Common myeloid progenitor, CD34-positive (primary cell): ENCODE data around the gene MFAP4.

Experiments
- CTCF ChIA-PET: fragments of 350-600 bp; sonication (Branson Sonifier 250); formaldehyde crosslinking; loops from one replicate; lab custom pipeline; 2021; ENCODE audit warnings: antibody characterized with exemption; lab: Charles Lee
- POLR2A ChIA-PET: fragments of 350-600 bp; sonication (Branson Sonifier 250); formaldehyde crosslinking; loops from one replicate; lab custom pipeline; 2021; ENCODE audit warnings: antibody characterized with exemption; lab: Charles Lee
- DNase-seq, 3 donors: peaks; one replicate each; pipeline versions ENCODE4 v3.0.0 to v3.0.0-alpha.2; 2013
- H3K27ac ChIP-seq, 2 experiments: 1 replicate in 1 of 2; 2 replicates in 1 of 2; pipeline ENCODE4 v1.7.0; 2013; ENCODE audit warnings: inconsistent platforms in 2 of 2, low read length in 2 of 2, mild to moderate bottlenecking in 2 of 2, low read depth in 1 of 2, moderate library complexity in 1 of 2; ENCODE audit not compliant: severe bottlenecking in 2 of 2, insufficient read depth in 1 of 2, poor library complexity in 1 of 2
- H3K27me3 ChIP-seq, 5 experiments: replicated peaks in 2 of 5; 1 replicate in 3 of 5; 2 replicates in 2 of 5; pipeline versions ENCODE4 v1.6.1 to v1.7.0; 2013; ENCODE audit warnings: low read length in 4 of 5, mild to moderate bottlenecking in 2 of 5, moderate library complexity in 2 of 5, inconsistent platforms in 1 of 5; ENCODE audit not compliant: insufficient read depth in 5 of 5, control insufficient read depth in 4 of 5
- H3K36me3 ChIP-seq, 4 experiments: 1 replicate in 2 of 4; 2 replicates in 2 of 4; pipeline versions ENCODE4 v1.6.1 to v1.7.0; 2013; ENCODE audit warnings: low read length in 3 of 4, control low read depth in 1 of 4, mild to moderate bottlenecking in 1 of 4; ENCODE audit not compliant: control insufficient read depth in 4 of 4, insufficient read depth in 4 of 4
- H3K4me1 ChIP-seq, 4 experiments: 1 replicate in 3 of 4; 2 replicates in 1 of 4; pipeline versions ENCODE4 v1.6.1 to v1.7.1; 2013; ENCODE audit warnings: low read length in 3 of 4, mild to moderate bottlenecking in 3 of 4, control low read depth in 1 of 4, inconsistent platforms in 1 of 4, moderate library complexity in 1 of 4; ENCODE audit not compliant: control insufficient read depth in 4 of 4, insufficient read depth in 4 of 4; ENCODE audit errors: control extremely low read depth in 1 of 4
- H3K4me3 ChIP-seq, 7 experiments: 1 replicate in 4 of 7; 2 replicates in 3 of 7; pipeline versions ENCODE4 v1.5.1 to v1.7.0; 2013; ENCODE audit warnings: mild to moderate bottlenecking in 7 of 7, low read length in 6 of 7, moderate library complexity in 6 of 7, inconsistent platforms in 2 of 7, low read depth in 2 of 7, control low read depth in 1 of 7; ENCODE audit not compliant: insufficient read depth in 4 of 7, control insufficient read depth in 1 of 7; ENCODE audit errors: extremely low read depth in 1 of 7
- H3K9me3 ChIP-seq, 5 experiments: 1 replicate in 4 of 5; 2 replicates in 1 of 5; pipeline versions ENCODE4 v1.6.1 to v1.7.1; 2013; ENCODE audit warnings: low read length in 4 of 5, mild to moderate bottlenecking in 2 of 5, inconsistent platforms in 1 of 5, low read depth in 1 of 5, moderate library complexity in 1 of 5; ENCODE audit not compliant: control insufficient read depth in 4 of 5, insufficient read depth in 2 of 5; ENCODE audit errors: control extremely low read depth in 1 of 5
- WGBS: methylation state at CpG from one replicate; pipeline ENCODE4 v1.1.5; 2013; ENCODE audit not compliant: insufficient coverage; 5-methylcytosine and 5-hydroxymethylcytosine counted together

Gene MFAP4

GRCh38 chr17:19361326-19361725 lies 25.7 kb downstream of the MFAP4 start:
- Histone ChIP-seq H3K4me3 (no peak overlapping the region), H3K4me1 (peaks cover 0 to 10% (median 10%) of the 10 kb centered on the region in 4 experiments), H3K27me3 (peaks cover 0 to 70% (median 25%) of the 10 kb centered on the region in 5 experiments), H3K9me3 (no peaks in the 10 kb centered on the region), H3K36me3 (no peaks in the 10 kb centered on the region), H3K27ac (no peak overlapping the region)
- 97% methylated on average over 4 of the region's 6 CpGs for WGBS
- CTCF ChIA-PET, result interaction anchor here (10.8 kb wide), 1 partner anchor 85 kb away, joined by 149 read pairs; no protein-coding TSS in a partner anchor
- POLR2A ChIA-PET, result no interaction called here
- no peak for DNase-seq

- no peak for DNase-seq
- Histone ChIP-seq H3K36me3 (no peaks in the 10 kb centered on the region), H3K4me1 (peaks cover 0 to 10% (median 10%) of the 10 kb centered on the region in 4 experiments), H3K9me3 (no peaks in the 10 kb centered on the region), H3K27me3 (peaks cover 0 to 66% (median 20%) of the 10 kb centered on the region in 5 experiments), H3K27ac (no peak overlapping the region), H3K4me3 (no peak overlapping the region)
- WGBS, result 95% methylated on average over 7 of the region's 8 CpGs
- ChIA-PET CTCF (interaction anchor here (1.3 kb wide), 1 partner anchor 11 kb away, joined by 6 read pairs; no protein-coding TSS in a partner anchor), POLR2A (no interaction called here)
These were observed 26.2 kb downstream of the MFAP4 start for GRCh38 chr17:19360772-19361171.

- Histone ChIP-seq H3K27ac (no peak overlapping the region), H3K36me3 (no peaks in the 10 kb centered on the region), H3K9me3 (no peaks in the 10 kb centered on the region), H3K27me3 (peaks cover 0 to 58% (median 17%) of the 10 kb centered on the region in 5 experiments), H3K4me3 (no peak overlapping the region), H3K4me1 (peaks cover 0 to 10% (median 10%) of the 10 kb centered on the region in 4 experiments)
- POLR2A ChIA-PET, result no interaction called here
- 100% methylated on average over 3 of the region's 5 CpGs for WGBS
- CTCF ChIA-PET, result interaction anchor here (1.3 to 1.4 kb wide), 2 partner anchors 10 to 108 kb away, joined by 3 to 6 read pairs; no protein-coding TSS in a partner anchor
- DNase-seq, result no peak
These were observed 27.1 kb downstream of the MFAP4 start for GRCh38 chr17:19359856-19360255.

GRCh38 chr17:19359151-19359550 lies 27.8 kb downstream of the MFAP4 start:
- no peak for DNase-seq
- Histone ChIP-seq H3K27me3 (peaks cover 0 to 53% (median 15%) of the 10 kb centered on the region in 5 experiments), H3K4me3 (no peak overlapping the region), H3K27ac (no peak overlapping the region), H3K9me3 (no peaks in the 10 kb centered on the region), H3K4me1 (peaks cover 0 to 10% (median 10%) of the 10 kb centered on the region in 4 experiments), H3K36me3 (no peaks in the 10 kb centered on the region)
- ChIA-PET CTCF (interaction anchor here (1.4 kb wide), 1 partner anchor 109 kb away, joined by 3 read pairs; no protein-coding TSS in a partner anchor), POLR2A (no interaction called here)
- WGBS, result 98% methylated on average over 7 of the region's 7 CpGs

- Histone ChIP-seq H3K27ac (no peak overlapping the region), H3K4me3 (no peak overlapping the region), H3K9me3 (no peaks in the 10 kb centered on the region), H3K27me3 (peaks cover 0 to 45% (median 13%) of the 10 kb centered on the region in 5 experiments), H3K4me1 (peaks cover 0 to 9% (median 7%) of the 10 kb centered on the region in 4 experiments), H3K36me3 (no peaks in the 10 kb centered on the region)
- 93% methylated on average over 4 of the region's 7 CpGs for WGBS
- POLR2A ChIA-PET, result no interaction called here
- DNase-seq, result no peak
- CTCF ChIA-PET, result interaction anchor here (1.8 to 2.8 kb wide), 4 partner anchors 12 to 89 kb away, joined by 4 to 14 read pairs (median 6); no protein-coding TSS in a partner anchor
These were observed 29.2 kb downstream of the MFAP4 start for GRCh38 chr17:19357761-19358160.

- no peaks in the 10 kb centered on the region for H3K9me3 ChIP-seq
- H3K27ac ChIP-seq, result no peak overlapping the region
- DNase-seq, result no peak
- WGBS, result 99% methylated on average over 7 of the region's 7 CpGs
- peaks cover 0 to 45% (median 13%) of the 10 kb centered on the region in 5 experiments for H3K27me3 ChIP-seq
- no peak overlapping the region for H3K4me3 ChIP-seq
- H3K4me1 ChIP-seq, result peaks cover 0 to 6% (median 5%) of the 10 kb centered on the region in 4 experiments
- no peaks in the 10 kb centered on the region for H3K36me3 ChIP-seq
- ChIA-PET CTCF (interaction anchor here (0.8 to 2.8 kb wide), 5 partner anchors 11 to 89 kb away, joined by 3 to 14 read pairs (median 5); no protein-coding TSS in a partner anchor), POLR2A (no interaction called here)
These were observed 29.6 kb downstream of the MFAP4 start for GRCh38 chr17:19357351-19357750.

- Histone ChIP-seq H3K4me1 (no peaks in the 10 kb centered on the region), H3K27ac (no peak overlapping the region), H3K9me3 (no peaks in the 10 kb centered on the region), H3K4me3 (no peak overlapping the region), H3K36me3 (no peaks in the 10 kb centered on the region), H3K27me3 (peaks cover 0 to 24% (median 9%) of the 10 kb centered on the region in 5 experiments)
- no peak for DNase-seq
- ChIA-PET CTCF (interaction anchor here (1.0 to 1.8 kb wide), 6 partner anchors 8 to 100 kb away, joined by 3 to 5 read pairs (median 3); partner anchors contain the start of genes B9D1 and MAPK7), POLR2A (no interaction called here)
- WGBS, result 83% methylated on average over 4 of the region's 6 CpGs
These were observed 32.2 kb downstream of the MFAP4 start for GRCh38 chr17:19354748-19355147.
